Left renal pelvis (tissue), 4 donors: ENCODE results near the gene QSOX2. TPM values are rescaled to one million over a fixed set of nuclear protein-coding genes. Genes with fewer than 3 reads are reported as not detected.

Experiments
- DNase-seq, 4 donors: peaks; one replicate each; pipeline ENCODE4 v3.0.0-alpha.2; 2013; ENCODE audit warnings: low read depth in 4 of 4, low spot score in 3 of 4
- polyA plus RNA-seq, 4 donors: library from polyadenylated mRNA; unstranded; fragments of 120-200 nt; gene quantifications; one replicate each; pipeline ENCODE4 v1.2.1, GENCODE V29; 2013; ENCODE audit not compliant: insufficient read length in 4 of 4

QSOX2 gene
- polyA plus RNA-seq, 4 donors, result 14.3 to 20.6 (median 15.5) TPM

DNA sequence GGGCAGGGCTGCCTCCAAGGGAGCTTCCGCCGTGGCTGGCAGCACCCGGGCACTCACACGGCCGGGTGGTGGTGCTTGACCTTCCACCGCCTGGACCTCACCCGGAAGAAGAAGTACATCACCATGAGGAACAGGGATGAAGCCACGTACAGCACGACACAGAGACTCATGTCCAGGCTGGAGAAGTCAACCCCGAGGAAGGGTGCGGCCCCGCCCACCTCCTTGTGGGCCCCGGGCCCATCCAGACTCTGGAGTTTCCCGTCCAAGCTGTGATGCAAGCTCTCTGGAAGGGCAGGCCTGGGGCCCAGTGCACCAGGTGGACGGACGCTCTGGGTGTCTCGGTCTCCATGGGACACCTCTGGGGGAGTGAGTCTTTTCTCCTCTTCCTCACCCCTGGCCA is 36.9 kb downstream of the QSOX2 start:
- DNase-seq, result no peak

DNA sequence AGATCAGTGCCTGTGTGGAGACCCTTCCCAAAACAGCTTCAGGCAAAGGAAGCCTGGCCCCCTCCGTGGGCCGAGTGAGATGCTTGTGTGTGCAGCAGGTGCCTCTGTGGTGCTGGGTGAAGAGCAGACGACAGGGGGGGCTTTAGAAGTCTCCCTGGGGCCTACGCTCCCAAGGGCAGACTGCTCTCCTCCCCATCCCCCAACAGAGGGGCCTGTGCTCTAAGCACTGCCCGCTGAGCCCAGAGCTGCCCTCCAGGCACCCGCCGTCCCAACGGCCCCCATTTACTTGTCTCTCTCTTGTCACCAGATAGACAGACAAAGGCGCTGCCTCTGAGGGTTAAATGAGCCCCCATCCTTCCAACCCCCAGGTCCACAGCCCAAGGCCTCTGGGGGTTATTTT is 38.0 kb downstream of the QSOX2 start:
- DNase-seq, result no peak

DNA sequence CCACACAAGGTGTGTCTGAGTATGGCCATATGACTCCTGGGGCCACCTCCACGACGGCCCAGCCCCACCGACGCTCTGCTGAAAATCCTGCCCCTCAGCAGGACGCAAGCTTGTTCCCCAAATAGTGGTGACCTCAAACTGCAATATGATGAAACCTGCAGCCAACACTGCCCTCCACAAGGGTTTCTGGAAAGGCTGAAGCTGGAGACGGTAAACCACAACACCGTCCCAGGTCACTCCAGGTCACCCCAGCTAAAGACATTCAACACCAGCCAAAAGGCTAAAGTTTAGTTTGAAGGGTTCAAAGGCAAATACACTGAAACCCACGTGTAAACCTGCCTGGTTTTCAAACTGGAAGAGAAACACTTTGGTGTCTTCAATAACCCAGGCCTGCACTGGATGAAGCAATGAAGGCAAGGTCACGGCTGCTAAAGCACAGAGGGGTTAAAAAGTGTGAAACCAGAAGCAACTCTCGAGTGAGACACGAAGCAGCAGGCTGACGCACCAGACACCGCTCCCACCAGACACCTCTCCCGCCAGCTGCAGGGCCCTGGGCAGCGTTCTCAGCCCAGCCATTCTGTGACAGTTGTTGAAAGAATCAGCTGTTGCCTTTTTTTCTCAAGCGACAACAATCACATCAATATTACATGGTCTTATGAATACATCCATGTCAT is 38.9 kb downstream of the QSOX2 start:
- DNase-seq, result no peak

DNA sequence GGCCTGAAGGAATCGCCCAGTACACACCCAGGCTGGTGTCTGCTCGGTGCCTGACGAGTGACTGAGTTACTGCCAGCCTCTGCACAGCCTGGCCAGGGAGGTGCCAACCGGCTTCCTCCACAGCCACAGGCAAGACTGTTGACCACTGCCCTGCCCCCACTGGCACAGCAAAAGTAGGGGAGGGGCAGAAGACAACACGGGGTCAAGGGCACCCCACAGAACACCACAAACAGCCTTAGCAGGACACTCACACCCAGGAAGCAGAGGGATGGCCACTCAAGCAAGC is 40.0 kb downstream of the QSOX2 start:
- no peak for DNase-seq

DNA sequence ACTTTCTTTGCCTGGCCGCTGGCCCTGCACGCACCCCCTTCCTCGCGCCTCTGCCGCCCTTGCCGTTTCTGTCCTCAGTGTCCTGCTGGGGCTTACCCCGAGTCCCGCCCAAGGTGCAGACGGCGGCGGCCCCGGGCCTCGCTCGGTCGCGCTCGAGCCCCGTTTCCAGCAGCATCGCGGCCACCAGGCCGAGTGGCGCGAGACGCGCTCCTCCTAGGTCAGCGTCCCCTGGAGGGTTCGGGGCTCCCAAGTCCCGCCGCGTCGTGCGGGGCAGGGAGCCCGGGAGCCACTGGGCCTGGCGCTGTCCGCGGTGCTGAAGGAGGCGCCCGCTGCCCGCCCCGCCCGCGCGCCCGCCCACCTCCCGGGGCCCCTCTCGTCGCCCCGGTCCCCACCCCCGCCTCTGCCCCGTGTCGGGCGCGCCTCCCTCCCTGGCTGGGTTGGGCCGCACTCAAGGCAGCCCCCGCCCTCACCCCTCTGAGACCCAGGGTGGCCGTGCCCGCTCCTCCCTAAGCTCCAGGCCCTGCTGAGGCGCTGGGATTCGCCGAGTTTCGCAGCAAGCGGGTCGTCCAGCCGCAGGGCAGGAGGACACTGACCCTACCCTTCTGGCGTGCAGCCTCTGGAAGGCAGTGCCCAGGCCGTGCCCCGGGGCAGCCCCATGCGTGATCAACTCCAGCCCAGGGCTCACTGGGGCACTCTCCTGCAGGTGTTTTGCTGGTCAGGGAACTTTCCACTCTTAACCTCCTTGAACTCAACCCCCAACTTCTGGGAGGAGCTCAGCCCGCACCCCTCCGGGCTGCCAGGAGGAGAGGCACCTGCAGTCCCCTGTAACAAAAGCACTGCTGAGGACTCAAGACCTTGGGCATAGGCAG is 40.5 kb downstream of the QSOX2 start, which contains the start of gene LHX3:
Gene LHX3, minus strand, starts transcription at position 291 of the 869 bp plus-strand sequence. Its CDS starts 116 bp downstream, at position 175.
- DNase-seq, result peak in 1 of 4 donors; percentile 20

GRCh38 chr9:136204145-136204805 is 41.3 kb downstream of the QSOX2 start:
- DNase-seq, result no peak

GRCh38 chr9:136203408-136204144 is 42.0 kb downstream of the QSOX2 start:
- DNase-seq, result no peak

GRCh38 chr9:136202454-136203407 is 42.9 kb downstream of the QSOX2 start:
- no peak for DNase-seq

- DNase-seq, result peak in 1 of 4 donors; percentile 26
These were observed 43.8 kb downstream of the QSOX2 start for GRCh38 chr9:136201609-136202453.

- no peak for DNase-seq
These were observed 44.4 kb downstream of the QSOX2 start for GRCh38 chr9:136201174-136201573.

GRCh38 chr9:136200424-136200823 is 45.2 kb downstream of the QSOX2 start:
- DNase-seq, result no peak

GRCh38 chr9:136199391-136200288 is 46.0 kb downstream of the QSOX2 start:
- DNase-seq, result no peak

- no peak for DNase-seq
These were observed 47.0 kb downstream of the QSOX2 start for GRCh38 chr9:136198605-136199083.

DNA sequence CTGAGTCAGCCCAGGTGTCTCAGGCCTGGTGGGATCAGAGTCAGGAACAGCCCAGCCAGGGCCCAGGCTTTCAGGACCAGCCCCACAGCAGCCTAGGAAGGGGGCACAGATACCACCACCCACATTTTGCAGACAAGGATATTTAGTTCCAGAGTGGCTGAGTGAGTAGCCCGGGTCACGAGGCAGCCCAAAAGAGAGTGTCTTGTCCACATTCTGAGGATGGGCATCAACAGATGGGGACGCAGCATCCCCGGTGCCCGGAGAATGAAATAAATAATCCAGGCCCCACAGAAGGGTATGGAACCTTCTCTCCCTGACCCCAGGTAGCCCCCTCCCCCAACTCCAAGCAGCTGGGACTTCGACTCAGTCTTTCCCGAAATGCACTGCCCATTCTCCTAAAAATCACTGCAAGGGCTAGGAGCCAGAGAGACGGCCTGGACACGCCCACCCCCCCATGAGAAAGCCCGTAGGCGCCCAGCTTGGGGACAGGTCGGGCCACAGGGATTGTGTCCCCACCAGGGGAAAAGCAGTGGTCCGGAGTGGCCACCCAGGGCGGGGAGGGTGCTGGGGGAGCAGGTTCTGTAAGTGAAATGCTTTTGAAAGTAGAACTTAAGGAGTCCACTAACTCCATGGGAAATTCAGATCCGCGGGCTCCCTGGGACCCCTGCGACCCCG is 47.5 kb downstream of the QSOX2 start:
- no peak for DNase-seq

GRCh38 chr9:136197084-136197875 is 48.3 kb downstream of the QSOX2 start:
- no peak for DNase-seq

- DNase-seq, result no peak
These were observed 49.1 kb downstream of the QSOX2 start for GRCh38 chr9:136196404-136197083.
